HCT116 (cell line): ENCODE measurements around the gene IGF2. TPM values are rescaled to one million over a fixed set of nuclear protein-coding genes. Genes with fewer than 3 reads are reported as not detected.

Experiments
- ATAC-seq: fragments of 200-7000 bp; cut with Tn5 transposase; 2 replicates; pipeline ENCODE4 v1.9.1; 2020; ENCODE audit warnings: mild to moderate bottlenecking, moderate library complexity
- BruUV-seq: library from RNA; stranded (reverse); fragments of 400-500 nt; replicated peaks from 2 replicates; lab custom pipeline; 2021; lab: Mats Ljungman, UMichigan
- CTCF ChIA-PET: fragments of 300-600 bp; sonication (Branson Sonifier 250); formaldehyde crosslinking; loops from one replicate; lab custom pipeline; 2021; ENCODE audit warnings: antibody characterized with exemption; lab: Charles Lee
- POLR2A ChIA-PET: fragments of 300-600, 350-600 bp; sonication (Branson Sonifier 250); formaldehyde crosslinking; loops from one replicate; lab custom pipeline; 2021; ENCODE audit warnings: antibody characterized with exemption; lab: Charles Lee
- RAD21 ChIA-PET, 2 experiments: fragments of 300-600 bp; sonication (Branson Sonifier 250); formaldehyde crosslinking; loops; one replicate each; lab custom pipeline; 2023; ENCODE audit warnings: low total read pairs in 2 of 2; ENCODE audit not compliant: uncharacterized antibody in 2 of 2, unreplicated experiment in 2 of 2, low non-redundant PET in 1 of 2; lab: Charles Lee
- DNase-seq: peaks from one replicate; pipeline ENCODE4 v3.0.0-alpha.2; 2010; ENCODE audit warnings: low read depth, low spot score
- H2AFZ ChIP-seq: fragments of 200-600 bp; shearing (Covaris generic), sonication (generic); 2 replicates; pipeline ENCODE4 v1.6.1; 2017; ENCODE audit warnings: low read depth, mixed run types, mixed read lengths, antibody characterized with exemption, low read length; ENCODE audit not compliant: poor library complexity, severe bottlenecking
- H3K27ac ChIP-seq: 2 replicates; pipeline ENCODE4 v1.5.1; 2012; ENCODE audit warnings: low read depth, low read length
- H3K27me3 ChIP-seq: fragments of 200-600 bp; sonication (generic); 2 replicates; pipeline ENCODE4 v1.6.1; 2016; ENCODE audit warnings: mixed run types, low read length, mixed read lengths; ENCODE audit not compliant: insufficient read depth
- H3K36me3 ChIP-seq, 2 experiments: fragments of 200-500 bp in 1 of 2; fragments of 200-600 bp in 1 of 2; sonication (Bioruptor generic) in 1 of 2; sonication (generic) in 1 of 2; 2 replicates each; pipeline versions ENCODE4 v1.5.1 to v1.6.1; 2014 to 2016; ENCODE audit warnings: low read length in 2 of 2, inconsistent platforms in 1 of 2, mixed read lengths in 1 of 2, mixed run types in 1 of 2; ENCODE audit not compliant: insufficient read depth in 2 of 2, control insufficient read depth in 1 of 2
- H3K4me1 ChIP-seq, 2 experiments: fragments of 200-600 bp in 1 of 2; sonication (generic) in 1 of 2; 2 replicates each; pipeline versions ENCODE4 v1.5.1 to v1.6.1; 2012 to 2017; ENCODE audit warnings: low read length in 2 of 2, inconsistent platforms in 1 of 2, mild to moderate bottlenecking in 1 of 2, mixed read lengths in 1 of 2, mixed run types in 1 of 2, moderate library complexity in 1 of 2; ENCODE audit not compliant: insufficient read depth in 2 of 2, control insufficient read depth in 1 of 2
- H3K4me2 ChIP-seq: fragments of 200-600 bp; sonication (generic); 2 replicates; pipeline ENCODE4 v1.6.1; 2017; ENCODE audit warnings: mixed run types, low read length, mixed read lengths
- H3K4me3 ChIP-seq, 2 experiments: fragments of 200-600 bp in 1 of 2; sonication (generic) in 1 of 2; replicated peaks in 1 of 2; 2 replicates each; pipeline ENCODE4 v1.5.1; 2011 to 2016; ENCODE audit warnings: low read length in 2 of 2, control low read depth in 1 of 2, low read depth in 1 of 2, mild to moderate bottlenecking in 1 of 2, mixed read lengths in 1 of 2, mixed run types in 1 of 2
- H3K79me2 ChIP-seq: fragments of 200-600 bp; sonication (generic); 2 replicates; pipeline ENCODE4 v1.6.1; 2017; ENCODE audit warnings: mild to moderate bottlenecking, mixed run types, low read length, moderate library complexity, mixed read lengths; ENCODE audit not compliant: insufficient read depth
- H3K9ac ChIP-seq: fragments of 200-600 bp; sonication (generic); 2 replicates; pipeline ENCODE4 v1.6.1; 2016; ENCODE audit warnings: low read length, mixed read lengths
- H3K9me2 ChIP-seq: fragments of 200-600 bp; sonication (generic), shearing (Covaris generic); 2 replicates; pipeline ENCODE4 v1.6.1; 2017; ENCODE audit warnings: mixed run types, mild to moderate bottlenecking, moderate library complexity; ENCODE audit not compliant: insufficient read depth
- H3K9me3 ChIP-seq, 2 experiments: fragments of 200-500 bp in 1 of 2; fragments of 200-600 bp in 1 of 2; sonication (Bioruptor generic) in 1 of 2; sonication (generic) in 1 of 2; 2 replicates each; pipeline ENCODE4 v1.6.1; 2014 to 2017; ENCODE audit warnings: low read length in 2 of 2, mixed read lengths in 2 of 2, inconsistent platforms in 1 of 2, low read depth in 1 of 2, mild to moderate bottlenecking in 1 of 2, mixed run types in 1 of 2, moderate library complexity in 1 of 2; ENCODE audit not compliant: control insufficient read depth in 1 of 2, insufficient read depth in 1 of 2
- H4K20me1 ChIP-seq: fragments of 200-600 bp; sonication (generic), shearing (Covaris generic); 2 replicates; pipeline ENCODE4 v1.6.1; 2017; ENCODE audit warnings: mixed run types, mild to moderate bottlenecking, moderate library complexity; ENCODE audit not compliant: insufficient read depth
- ATF3 ChIP-seq: IDR thresholded peaks from 2 replicates; pipeline ENCODE4 v1.6.1; 2012
- CBX3 ChIP-seq: IDR thresholded peaks from 2 replicates; pipeline ENCODE4 v1.6.1; 2012; ENCODE audit warnings: low read depth
- CEBPB ChIP-seq: IDR thresholded peaks from 2 replicates; pipeline ENCODE4 v1.6.1; 2012; ENCODE audit warnings: low read depth
- EGR1 ChIP-seq: IDR thresholded peaks from 2 replicates; pipeline ENCODE4 v1.6.1; 2012; ENCODE audit warnings: low read depth
- EZH2 ChIP-seq: fragments of 200-600 bp; sonication (generic); IDR thresholded peaks from 2 replicates; pipeline ENCODE4 v1.6.1; 2017; ENCODE audit warnings: antibody characterized with exemption, mixed run types
- JUND ChIP-seq: IDR thresholded peaks from 2 replicates; pipeline ENCODE4 v1.6.1; 2012
- MAX ChIP-seq: IDR thresholded peaks from 2 replicates; pipeline ENCODE4 v1.6.1; 2012
- POLR2A ChIP-seq: IDR thresholded peaks from 2 replicates; pipeline ENCODE4 v1.7.0; 2011; ENCODE audit warnings: borderline replicate concordance; ENCODE audit not compliant: insufficient read depth, insufficient read length; ENCODE audit errors: extremely low read depth
- POLR2AphosphoS5 ChIP-seq: IDR thresholded peaks from 2 replicates; pipeline ENCODE4 v1.6.1; 2011; ENCODE audit warnings: mild to moderate bottlenecking, low read depth, low read length, moderate library complexity
- RAD21 ChIP-seq: IDR thresholded peaks from 2 replicates; pipeline ENCODE4 v1.6.1; 2012; ENCODE audit warnings: low read depth, mild to moderate bottlenecking
- SIN3A ChIP-seq: IDR thresholded peaks from 2 replicates; pipeline ENCODE4 v1.6.1; 2012; ENCODE audit warnings: low read depth
- TCF7L2 ChIP-seq: IDR thresholded peaks from 2 replicates; pipeline ENCODE4 v1.7.0; 2011; ENCODE audit warnings: borderline replicate concordance, inconsistent platforms; ENCODE audit not compliant: insufficient read depth, insufficient read length; ENCODE audit errors: extremely low read depth
- YY1 ChIP-seq: IDR thresholded peaks from 2 replicates; pipeline ENCODE4 v1.6.1; 2011; ENCODE audit warnings: low read length, low read depth, moderate library complexity, mild to moderate bottlenecking; ENCODE audit not compliant: insufficient replicate concordance; ENCODE audit errors: extremely low read depth
- ZFX ChIP-seq: fragments of 450-650 bp; IDR thresholded peaks from 2 replicates; pipeline ENCODE4 v1.6.1; 2017
- ZNF274 ChIP-seq: fragments of 200-500 bp; sonication (Bioruptor generic); IDR thresholded peaks from 2 replicates; pipeline ENCODE4 v1.6.1; 2014; ENCODE audit warnings: mild to moderate bottlenecking, low read depth, low read length, inconsistent platforms
- intact Hi-C: fragments of 100-400 bp; cut with micrococcal nuclease; formaldehyde crosslinking; loops from 2 replicates; pipeline ENCODE4 v1.10.0; 2022
- total RNA-seq: library from RNA; stranded (reverse); gene quantifications from one replicate; pipeline ENCODE4 v1.2.1, GENCODE V29; 2021; ENCODE audit not compliant: unreplicated experiment

The IGF2 gene
- total RNA-seq, 1 experiment from 2014 or later = 17.9 TPM

DNA sequence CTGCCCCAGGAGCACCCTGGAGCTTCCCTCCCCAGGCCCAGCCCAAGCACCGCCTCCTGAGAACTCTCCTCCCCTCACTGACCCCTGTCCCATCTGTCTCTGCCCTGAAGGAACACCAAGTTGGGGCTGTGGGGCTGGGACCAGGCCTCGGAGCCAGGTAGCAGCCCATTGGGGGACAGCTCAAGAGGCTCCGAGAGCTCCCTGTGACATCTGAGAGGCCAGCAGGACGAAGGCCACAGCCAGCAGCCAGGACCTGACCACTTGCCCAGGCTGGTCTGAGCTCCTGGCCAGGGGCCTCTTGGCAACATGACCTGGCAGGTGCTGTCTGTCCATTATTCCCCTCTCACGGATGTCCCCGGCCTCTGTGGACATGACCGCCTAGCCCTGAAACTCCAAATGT is 33.7 kb downstream of the IGF2 start:
- DNase-seq (no peak), ATAC-seq (no peak)
- H3K4me3 ChIP-seq = no peak overlapping the region
- H3K4me1 ChIP-seq = no peaks in the 10 kb centered on the region
- no peaks in the 10 kb centered on the region for H3K9me2 ChIP-seq
- POLR2A ChIA-PET = no interaction called here
- no peaks in the 10 kb centered on the region for H3K9me3 ChIP-seq
- no peak overlapping the region for H3K27ac ChIP-seq
- intact Hi-C loops = no loop called here
- no TSS peak for BruUV-seq
- H3K27me3 ChIP-seq = 0 out of 2 replicates have a peak, but pooled peaks cover 2% of the 10 kb centered on the region
- no peak overlapping the region for H3K9ac ChIP-seq
- TF ChIP-seq YY1 (no peak), JUND (no peak), POLR2AphosphoS5 (no peak), EZH2 (no peak), CBX3 (no peak)
- no peak overlapping the region for H2AFZ ChIP-seq
- no peaks in the 10 kb centered on the region for H3K79me2 ChIP-seq
- H4K20me1 ChIP-seq = no peaks in the 10 kb centered on the region
- H3K4me2 ChIP-seq = no peak overlapping the region
- RAD21 ChIA-PET = no interaction called here
- no peaks in the 10 kb centered on the region for H3K36me3 ChIP-seq
- CTCF ChIA-PET = no interaction called here

DNA sequence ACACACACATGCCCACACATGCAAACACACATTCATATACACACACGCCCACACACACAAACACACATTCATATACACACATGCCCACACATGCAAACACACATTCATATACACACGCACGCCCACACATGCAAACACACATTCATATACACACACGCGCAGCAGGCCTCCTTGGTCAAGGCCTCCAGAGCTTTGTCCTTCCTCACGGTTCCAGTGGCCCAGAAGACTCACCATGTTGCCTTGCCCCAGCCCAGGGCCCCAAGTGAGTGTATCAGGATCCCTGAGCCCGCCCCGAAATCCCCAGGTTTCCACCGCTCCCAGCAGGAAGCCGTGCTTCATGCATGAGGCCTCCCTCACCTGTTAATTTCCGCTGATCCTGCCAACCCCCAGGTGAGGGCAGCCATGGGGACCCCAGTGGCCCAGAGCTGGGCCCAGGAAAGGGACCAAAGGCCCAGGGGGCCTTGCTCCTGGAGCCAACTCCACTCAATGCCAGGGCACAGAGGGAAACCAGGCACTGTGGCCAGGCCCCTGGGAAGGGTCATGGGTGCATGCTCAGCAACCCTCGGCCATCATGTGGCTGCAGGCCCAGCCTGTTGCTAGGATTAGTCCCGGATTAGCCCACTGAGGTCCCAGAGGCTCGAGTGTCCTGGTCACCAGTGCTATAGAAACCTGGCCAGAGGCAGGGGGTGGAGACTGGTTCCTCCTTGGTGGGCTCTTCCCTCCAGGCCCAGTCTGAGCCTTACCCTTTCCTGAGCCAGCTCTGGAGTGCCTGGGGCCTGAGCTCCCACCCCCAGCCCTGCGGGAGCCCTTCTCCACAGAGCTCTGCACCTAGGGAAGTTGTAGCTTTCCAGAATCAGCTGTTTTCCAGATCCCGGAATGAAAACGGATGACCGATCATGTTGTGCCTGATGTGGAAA is 34.4 kb downstream of the IGF2 start:
- Histone ChIP-seq H3K4me2 (no peak overlapping the region), H4K20me1 (no peaks in the 10 kb centered on the region), H3K4me1 (no peaks in the 10 kb centered on the region; a peak in 2 of 4 replicates), H2AFZ (no peak overlapping the region), H3K9me2 (no peaks in the 10 kb centered on the region), H3K79me2 (no peaks in the 10 kb centered on the region), H3K36me3 (no peaks in the 10 kb centered on the region), H3K4me3 (no peak overlapping the region), H3K27me3 (0 out of 2 replicates have a peak, but pooled peaks cover 2% of the 10 kb centered on the region), H3K9me3 (no peaks in the 10 kb centered on the region), H3K27ac (no peak overlapping the region), H3K9ac (no peak overlapping the region)
- no peak for ATAC-seq
- BruUV-seq = no TSS peak
- CTCF ChIA-PET = no interaction called here
- POLR2A ChIA-PET = no interaction called here
- intact Hi-C loops = no loop called here
- no peak for DNase-seq
- TF ChIP-seq EZH2 = no peak
- TF ChIP-seq ATF3 = no peak
- no peak for TF ChIP-seq POLR2A
- no peak for TF ChIP-seq ZNF274
- TF ChIP-seq POLR2AphosphoS5 = no peak
- no peak for TF ChIP-seq MAX
- no peak for TF ChIP-seq SIN3A
- TF ChIP-seq CEBPB = no peak
- no peak for TF ChIP-seq RAD21
- TF ChIP-seq TCF7L2 = no peak
- TF ChIP-seq ZFX = no peak
- TF ChIP-seq JUND = no peak
- no peak for TF ChIP-seq CBX3
- no peak for TF ChIP-seq EGR1
- RAD21 ChIA-PET = no interaction called here
